B cell (primary cell): ENCODE data around the gene PFN3. TPM values are rescaled to one million over a fixed set of nuclear protein-coding genes. Genes with fewer than 3 reads are reported as not detected.

Experiments used
- ATAC-seq: fragments of 200-7000 bp; cut with Tn5 transposase; one replicate; pipeline ENCODE4 v1.10.0; 2021; ENCODE audit warnings: low read depth, mild to moderate bottlenecking, moderate number of reproducible peaks, moderate library complexity
- CTCF ChIA-PET: fragments of 350-600 bp; sonication (Branson Sonifier 250); formaldehyde crosslinking; loops from one replicate; lab custom pipeline; 2021; ENCODE audit warnings: antibody characterized with exemption, inconsistent platforms; lab: Charles Lee
- POLR2A ChIA-PET: fragments of 350-600 bp; sonication (Branson Sonifier 250); formaldehyde crosslinking; loops from one replicate; lab custom pipeline; 2021; ENCODE audit warnings: antibody characterized with exemption; lab: Charles Lee
- DNase-seq: peaks from one replicate; pipeline ENCODE4 v3.0.0; 2013
- H2AFZ ChIP-seq: 2 replicates; pipeline ENCODE4 v1.6.1; 2012; ENCODE audit warnings: mild to moderate bottlenecking, low read depth, low read length; ENCODE audit not compliant: insufficient read depth, poor library complexity, severe bottlenecking
- H3K27ac ChIP-seq, 2 donors: 1 replicate in 1 of 2; 2 replicates in 1 of 2; pipeline ENCODE4 v1.5.1; 2012 to 2013; ENCODE audit warnings: low read length in 2 of 2, mild to moderate bottlenecking in 2 of 2, moderate library complexity in 1 of 2
- H3K27me3 ChIP-seq, 4 experiments: fragments of 200-600 bp in 1 of 4; sonication (generic) in 1 of 4; replicated peaks in 1 of 4; 1 replicate in 2 of 4; 2 replicates in 2 of 4; pipeline versions ENCODE4 v1.6.1 to v1.7.0; 2013 to 2016; ENCODE audit warnings: low read length in 3 of 4, mild to moderate bottlenecking in 2 of 4, mixed read lengths in 1 of 4, moderate library complexity in 1 of 4; ENCODE audit not compliant: insufficient read depth in 4 of 4, control insufficient read depth in 3 of 4; ENCODE audit errors: control extremely low read depth in 1 of 4
- H3K36me3 ChIP-seq, 2 experiments: replicated peaks in 1 of 2; 1 replicate in 1 of 2; 2 replicates in 1 of 2; pipeline versions ENCODE4 v1.6.1 to v1.7.1; 2013; ENCODE audit warnings: low read length in 1 of 2; ENCODE audit not compliant: insufficient read depth in 2 of 2, control insufficient read depth in 1 of 2; ENCODE audit errors: control extremely low read depth in 1 of 2, extremely low read depth in 1 of 2
- H3K4me1 ChIP-seq, 2 donors: fragments of 200-600 bp in 1 of 2; sonication (generic) in 1 of 2; 1 replicate in 1 of 2; 2 replicates in 1 of 2; pipeline versions ENCODE4 v1.5.1 to v1.6.1; 2013 to 2017; ENCODE audit warnings: low read length in 2 of 2; ENCODE audit not compliant: control insufficient read depth in 2 of 2, insufficient read depth in 2 of 2
- H3K4me2 ChIP-seq: replicated peaks from 2 replicates; pipeline ENCODE3; 2012; ENCODE audit warnings: mild to moderate bottlenecking, low read depth, low read length; ENCODE audit not compliant: poor library complexity, severe bottlenecking
- H3K4me3 ChIP-seq, 5 experiments: fragments of 200-600 bp in 1 of 5; sonication (generic) in 1 of 5; 1 replicate in 3 of 5; 2 replicates in 2 of 5; pipeline versions ENCODE4 v1.5.1 to v1.7.0; 2011 to 2016; ENCODE audit warnings: low read length in 4 of 5, mild to moderate bottlenecking in 4 of 5, low read depth in 2 of 5, control low read depth in 1 of 5, moderate library complexity in 1 of 5; ENCODE audit not compliant: insufficient read depth in 1 of 5; ENCODE audit errors: control extremely low read depth in 1 of 5, extremely low read depth in 1 of 5
- H3K79me2 ChIP-seq: fragments of 200-600 bp; sonication (generic); one replicate; pipeline ENCODE4 v1.6.0; 2016; ENCODE audit warnings: low read length; ENCODE audit not compliant: control insufficient read depth, insufficient read depth
- H3K9ac ChIP-seq: fragments of 200-600 bp; sonication (generic); 2 replicates; pipeline ENCODE4 v1.6.1; 2017; ENCODE audit warnings: mild to moderate bottlenecking, low read length, moderate library complexity
- H3K9me3 ChIP-seq, 3 donors: one replicate each; pipeline versions ENCODE4 v1.6.1 to v1.7.1; 2013; ENCODE audit warnings: low read length in 2 of 3; ENCODE audit not compliant: control insufficient read depth in 2 of 3, insufficient read depth in 1 of 3; ENCODE audit errors: control extremely low read depth in 1 of 3
- H4K20me1 ChIP-seq: 2 replicates; pipeline ENCODE4 v1.6.0; 2012; ENCODE audit warnings: mild to moderate bottlenecking, low read length; ENCODE audit not compliant: insufficient read depth, control insufficient read depth, poor library complexity, severe bottlenecking
- H3K27ac Mint-ChIP-seq: one replicate; pipeline ENCODE4 v1.8.0; 2021; ENCODE audit warnings: mixed read lengths
- H3K27me3 Mint-ChIP-seq: one replicate; pipeline ENCODE4 v1.8.0; 2021; ENCODE audit warnings: mixed read lengths
- H3K4me1 Mint-ChIP-seq: one replicate; pipeline ENCODE4 v1.8.0; 2021; ENCODE audit warnings: mixed read lengths
- H3K4me3 Mint-ChIP-seq: one replicate; pipeline ENCODE4 v1.8.0; 2021; ENCODE audit warnings: mixed read lengths
- H3K9me3 Mint-ChIP-seq: one replicate; pipeline ENCODE4 v1.8.0; 2022; ENCODE audit warnings: mixed read lengths; ENCODE audit not compliant: insufficient read depth
- EZH2 ChIP-seq: IDR thresholded peaks from 2 replicates; pipeline ENCODE4 v1.6.1; 2012; ENCODE audit warnings: borderline replicate concordance, low read depth, mild to moderate bottlenecking, moderate library complexity, low read length; ENCODE audit not compliant: insufficient read depth, poor library complexity, severe bottlenecking
- WGBS: methylation state at CpG from one replicate; pipeline ENCODE4 v1.1.5; 2013; ENCODE audit warnings: missing lambda C conversion rate; ENCODE audit not compliant: insufficient coverage; 5-methylcytosine and 5-hydroxymethylcytosine counted together
- intact Hi-C: fragments of 100-400 bp; cut with micrococcal nuclease; formaldehyde crosslinking; loops from one replicate; pipeline ENCODE4 v1.10.0; 2022
- polyA plus RNA-seq: library from polyadenylated mRNA; depleted of rRNA; stranded (reverse); fragments of >200 nt; gene quantifications from 2 replicates; pipeline ENCODE4 v1.2.3, GENCODE V29; 2012
- total RNA-seq, 2 donors: library from RNA; stranded (reverse); fragments of 120-200 nt in 1 of 2; gene quantifications; 1 replicate in 1 of 2; 2 replicates in 1 of 2; pipeline versions ENCODE4 v1.2.3 to v1.2.4, GENCODE V29; 2013 to 2022
- TF ChIP-seq, protein P1 (sequence below): fragments of 200-600 bp; IDR thresholded peaks from one replicate; pipeline ENCODE4 v1.8.0; 2022; ENCODE audit warnings: antibody characterized with exemption, mild to moderate bottlenecking

PFN3 gene
- total and polyA plus RNA-seq, 2 donors (not counting 1 experiment from before 2014, with no cell fraction given) = not detected

DNA sequence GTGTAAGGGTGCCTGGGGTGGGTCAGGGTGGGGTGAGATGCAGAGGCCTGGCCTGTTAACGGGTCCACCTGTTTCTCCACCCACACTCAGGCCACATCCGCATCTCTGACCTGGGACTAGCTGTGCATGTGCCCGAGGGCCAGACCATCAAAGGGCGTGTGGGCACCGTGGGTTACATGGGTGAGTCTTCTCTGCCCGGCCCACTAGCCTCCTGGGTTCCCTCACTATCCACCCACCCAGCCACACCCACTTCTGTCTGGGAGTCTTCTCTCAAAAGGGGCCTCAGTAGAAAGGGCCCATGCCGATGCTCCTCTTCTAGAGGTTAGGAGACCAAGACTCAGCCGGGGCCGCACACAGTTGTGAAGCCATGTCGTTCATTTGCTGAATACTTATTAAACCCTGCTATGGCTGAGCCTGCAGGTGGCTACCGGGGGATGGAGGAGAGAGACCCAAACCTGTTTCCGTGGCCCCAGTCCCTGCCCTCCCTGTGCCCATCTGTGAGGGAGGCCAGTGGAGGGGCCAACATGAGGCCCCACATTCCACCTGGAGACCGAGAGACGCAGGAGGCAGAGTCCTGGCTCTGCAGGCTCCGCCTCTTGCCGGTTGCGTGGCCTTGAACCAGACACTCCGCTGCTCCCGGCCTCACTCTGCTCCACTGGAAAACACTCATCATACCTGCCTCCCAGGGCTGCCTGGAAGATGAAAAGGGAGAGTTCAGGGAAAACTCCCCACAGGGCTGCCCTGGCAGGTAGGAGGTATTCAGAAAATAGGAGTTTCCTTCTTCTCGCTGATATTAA is 34.7 kb upstream of the PFN3 start:
- H3K9ac ChIP-seq = no peak overlapping the region
- Mint-ChIP-seq H3K9me3 (no peaks in the 10 kb centered on the region), H3K27me3 (no peaks in the 10 kb centered on the region), H3K4me1 (peaks cover 45% of the 10 kb centered on the region), H3K27ac (peak overlapping the region; percentile 37), H3K4me3 (no peak overlapping the region)
- peaks cover 56% of the 10 kb centered on the region for H3K79me2 ChIP-seq
- H3K4me3 ChIP-seq = no peak overlapping the region
- peaks cover 4 to 94% of the 10 kb centered on the region in 2 experiments for H3K36me3 ChIP-seq
- no peaks in the 10 kb centered on the region for H3K9me3 ChIP-seq
- ChIA-PET POLR2A (interaction anchor here (6.8 kb wide), 1 partner anchor 10 kb away, joined by 103 read pairs; the partner anchor contains the start of gene PRR7), CTCF (interaction anchor here (0.5 to 12.3 kb wide), 3 partner anchors 9 to 419 kb away, joined by 3 to 143 read pairs (median 82); partner anchors contain the start of gene PRR7)
- WGBS = 95% methylated on average over 13 of the region's 20 CpGs
- H3K4me2 ChIP-seq = no peak overlapping the region
- peak overlapping the region in 1 of 2 donors; percentile 32 for H3K27ac ChIP-seq
- TF ChIP-seq EZH2 = no peak
- TF ChIP-seq, protein P1, sequence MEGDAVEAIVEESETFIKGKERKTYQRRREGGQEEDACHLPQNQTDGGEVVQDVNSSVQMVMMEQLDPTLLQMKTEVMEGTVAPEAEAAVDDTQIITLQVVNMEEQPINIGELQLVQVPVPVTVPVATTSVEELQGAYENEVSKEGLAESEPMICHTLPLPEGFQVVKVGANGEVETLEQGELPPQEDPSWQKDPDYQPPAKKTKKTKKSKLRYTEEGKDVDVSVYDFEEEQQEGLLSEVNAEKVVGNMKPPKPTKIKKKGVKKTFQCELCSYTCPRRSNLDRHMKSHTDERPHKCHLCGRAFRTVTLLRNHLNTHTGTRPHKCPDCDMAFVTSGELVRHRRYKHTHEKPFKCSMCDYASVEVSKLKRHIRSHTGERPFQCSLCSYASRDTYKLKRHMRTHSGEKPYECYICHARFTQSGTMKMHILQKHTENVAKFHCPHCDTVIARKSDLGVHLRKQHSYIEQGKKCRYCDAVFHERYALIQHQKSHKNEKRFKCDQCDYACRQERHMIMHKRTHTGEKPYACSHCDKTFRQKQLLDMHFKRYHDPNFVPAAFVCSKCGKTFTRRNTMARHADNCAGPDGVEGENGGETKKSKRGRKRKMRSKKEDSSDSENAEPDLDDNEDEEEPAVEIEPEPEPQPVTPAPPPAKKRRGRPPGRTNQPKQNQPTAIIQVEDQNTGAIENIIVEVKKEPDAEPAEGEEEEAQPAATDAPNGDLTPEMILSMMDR = no peak
- no peak overlapping the region for H2AFZ ChIP-seq
- peaks cover 91% of the 10 kb centered on the region for H4K20me1 ChIP-seq
- intact Hi-C loops = no loop called here
- no peak for ATAC-seq
- no peaks in the 10 kb centered on the region for H3K27me3 ChIP-seq
- DNase-seq = no peak
- peaks cover 33 to 52% of the 10 kb centered on the region in 2 donors for H3K4me1 ChIP-seq

DNA sequence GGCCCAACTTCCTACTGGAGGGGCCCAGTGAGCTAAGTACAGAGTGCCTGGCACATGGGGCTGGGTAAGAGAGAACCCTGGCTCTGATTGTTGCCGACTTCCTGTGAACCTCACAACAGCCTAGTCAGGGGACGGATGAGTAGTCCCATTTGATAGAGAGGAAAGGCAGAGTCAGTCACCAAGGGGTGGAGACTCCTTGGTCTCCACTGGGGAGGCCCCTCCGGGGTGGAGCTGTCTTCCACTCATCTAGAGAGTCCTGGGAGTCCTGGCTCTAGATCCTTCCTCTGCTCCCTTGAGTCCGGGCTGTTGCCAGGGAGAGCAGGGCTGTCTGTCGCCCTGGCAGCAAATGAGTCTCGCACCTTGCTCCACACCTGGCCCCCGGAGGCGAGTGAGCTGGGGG is 34.0 kb upstream of the PFN3 start:
- TF ChIP-seq EZH2 = no peak
- TF ChIP-seq, protein P1 = no peak
- Histone ChIP-seq H3K4me1 (peaks cover 40 to 59% of the 10 kb centered on the region in 2 donors), H3K79me2 (peaks cover 63% of the 10 kb centered on the region), H3K27ac (peak overlapping the region in 1 of 2 donors; percentile 96), H3K36me3 (peaks cover 4 to 94% of the 10 kb centered on the region in 2 experiments), H3K4me3 (no peak overlapping the region), H2AFZ (no peak overlapping the region), H3K4me2 (no peak overlapping the region), H3K9me3 (no peaks in the 10 kb centered on the region), H3K27me3 (no peaks in the 10 kb centered on the region), H4K20me1 (peaks cover 91% of the 10 kb centered on the region), H3K9ac (no peak overlapping the region)
- intact Hi-C loops = no loop called here
- ATAC-seq (no peak), DNase-seq (peak; percentile 10)
- ChIA-PET CTCF (interaction anchor here (0.5 to 12.3 kb wide), 3 partner anchors 9 to 420 kb away, joined by 3 to 143 read pairs (median 82); partner anchors contain the start of gene PRR7), POLR2A (interaction anchor here (6.8 kb wide), 1 partner anchor 11 kb away, joined by 103 read pairs; the partner anchor contains the start of gene PRR7)
- Mint-ChIP-seq H3K9me3 (no peaks in the 10 kb centered on the region), H3K27me3 (no peaks in the 10 kb centered on the region), H3K4me1 (peaks cover 46% of the 10 kb centered on the region), H3K4me3 (no peak overlapping the region), H3K27ac (peak overlapping the region; percentile 15)
- over 99% methylated on average over 8 of the region's 8 CpGs for WGBS
